GM18520 (cell line): ENCODE measurements around the gene BSN.
A peak's percentile ranks its signal among the peaks of the same experiment; 100 is the strongest.
"Not testable (repeated sequence)": the region's sequence is repeated elsewhere in the genome, so short reads cannot be mapped to it uniquely, and the experiment has no call there.

Source experiments
- ATAC-seq: cut with Tn5 transposase; IDR thresholded peaks from one replicate; pipeline ENCODE4 v1.9.1; 2021; ENCODE audit not compliant: unreplicated experiment

The BSN gene

GRCh38 chr3:49690856-49691255, 136.6 kb downstream of the BSN start:
- ATAC-seq = not testable (repeated sequence)

DNA sequence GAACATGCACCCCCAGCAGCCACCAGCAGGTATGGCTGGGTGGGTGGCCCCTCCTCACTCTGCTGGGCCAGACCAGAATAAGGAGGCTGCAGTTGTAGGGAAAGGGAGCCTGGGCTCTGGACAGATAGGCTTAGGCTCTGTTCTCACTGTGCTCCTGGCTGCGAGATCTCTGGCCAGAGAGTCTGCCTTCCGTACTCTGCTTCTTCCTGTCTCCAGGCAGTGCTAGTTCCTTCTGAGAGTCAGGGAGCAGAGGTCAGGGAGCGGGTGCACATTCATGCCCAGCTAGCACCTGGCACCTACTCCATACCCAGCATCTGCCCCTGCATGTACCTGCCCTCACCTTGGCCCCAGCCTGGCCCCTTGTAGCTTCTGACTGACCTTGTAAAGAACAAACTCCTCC, 137.2 kb downstream of the BSN start:
- ATAC-seq = not testable (repeated sequence)

GRCh38 chr3:49694409-49695070, 140.3 kb downstream of the BSN start:
- not testable (repeated sequence) for ATAC-seq

GRCh38 chr3:49695350-49696015, 141.2 kb downstream of the BSN start:
- ATAC-seq = not testable (repeated sequence)

DNA sequence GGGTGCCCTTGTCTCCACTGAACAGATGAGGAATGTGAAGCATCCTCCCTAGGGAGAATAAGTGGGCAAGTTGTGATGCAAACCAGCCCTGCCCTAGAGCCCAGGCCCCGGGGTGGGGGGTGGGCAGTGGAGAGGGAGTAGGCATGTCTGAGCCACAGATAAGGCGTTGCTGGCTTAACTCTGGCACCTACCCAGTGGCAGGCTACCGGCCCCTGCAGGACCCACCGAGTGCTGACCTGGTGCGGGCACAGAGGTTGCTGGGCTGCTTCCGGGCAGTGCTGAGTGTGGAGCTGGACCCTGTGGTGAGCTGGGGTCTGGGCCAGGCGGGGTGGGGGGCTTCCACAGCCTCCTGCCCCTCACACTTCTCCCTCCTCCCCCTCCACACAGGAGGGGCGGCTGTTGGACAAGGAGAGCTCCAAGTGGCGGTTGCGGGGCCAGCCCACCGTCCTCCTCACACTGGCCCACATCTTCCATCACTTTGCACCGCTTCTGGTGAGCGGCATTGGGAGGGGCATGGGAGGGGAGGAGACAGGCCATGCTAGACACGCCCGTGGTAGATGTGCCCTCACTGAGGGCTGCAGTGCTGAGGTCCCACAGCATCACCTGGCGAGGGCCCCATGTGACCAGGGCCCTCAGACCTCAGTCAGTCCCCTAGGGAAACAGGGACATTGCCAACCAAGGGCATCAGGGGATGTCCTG, 145.2 kb downstream of the BSN start:
- ATAC-seq = no peak

DNA sequence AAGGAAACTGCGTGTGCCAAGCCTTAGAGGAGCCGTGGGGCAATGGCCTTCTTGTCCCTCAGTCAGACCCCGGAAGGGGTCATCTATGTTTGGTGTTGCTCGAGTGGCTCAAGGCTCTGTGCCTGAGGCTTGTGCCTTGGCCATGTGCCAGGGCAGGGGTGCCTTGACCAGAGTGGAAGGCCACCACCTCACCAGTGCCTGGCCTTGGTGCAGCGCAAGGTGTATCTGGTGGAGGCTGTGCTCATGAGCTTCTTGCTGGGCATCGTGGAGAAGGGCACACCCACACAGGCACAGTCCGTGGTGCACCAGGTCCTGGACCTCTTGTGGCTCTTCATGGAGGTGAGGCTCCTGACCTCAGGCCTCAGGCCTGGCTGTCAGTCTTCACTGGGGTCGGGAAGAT, 145.7 kb downstream of the BSN start:
- no peak for ATAC-seq

GRCh38 chr3:49700453-49701128, 146.3 kb downstream of the BSN start:
- no peak for ATAC-seq

DNA sequence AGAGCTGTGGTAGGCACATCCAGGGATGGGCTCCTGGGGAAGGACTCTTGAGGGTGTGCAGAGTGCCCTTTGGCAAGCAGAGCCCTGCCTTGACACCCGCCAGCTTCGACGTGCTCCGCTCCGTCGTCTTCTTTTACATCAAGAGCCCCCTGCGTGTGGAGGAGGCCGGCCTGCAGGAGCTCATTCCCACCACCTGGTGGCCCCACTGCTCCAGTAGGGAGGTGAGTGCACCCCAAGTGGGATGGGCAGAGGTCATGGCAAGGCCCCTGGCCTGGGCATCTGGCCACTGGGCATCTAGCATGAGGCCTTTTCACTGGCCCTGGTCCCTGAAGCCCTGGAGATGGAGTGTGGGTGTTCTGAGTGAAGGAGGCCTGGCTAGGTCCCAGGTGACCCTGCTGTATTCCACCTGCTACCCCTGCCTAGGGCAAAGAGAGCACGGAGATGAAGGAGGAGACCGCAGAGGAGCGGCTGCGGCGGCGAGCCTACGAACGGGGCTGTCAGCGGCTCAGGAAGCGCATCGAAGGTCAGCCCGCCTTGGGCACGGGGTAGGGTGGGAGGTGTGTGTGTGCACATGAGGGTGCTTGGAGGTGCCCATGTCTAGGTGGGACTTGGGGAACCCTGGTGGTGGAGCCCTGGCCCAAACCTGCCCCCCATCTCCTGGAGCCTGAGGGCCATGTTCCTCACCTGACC, 147.3 kb downstream of the BSN start:
- ATAC-seq = no peak

DNA sequence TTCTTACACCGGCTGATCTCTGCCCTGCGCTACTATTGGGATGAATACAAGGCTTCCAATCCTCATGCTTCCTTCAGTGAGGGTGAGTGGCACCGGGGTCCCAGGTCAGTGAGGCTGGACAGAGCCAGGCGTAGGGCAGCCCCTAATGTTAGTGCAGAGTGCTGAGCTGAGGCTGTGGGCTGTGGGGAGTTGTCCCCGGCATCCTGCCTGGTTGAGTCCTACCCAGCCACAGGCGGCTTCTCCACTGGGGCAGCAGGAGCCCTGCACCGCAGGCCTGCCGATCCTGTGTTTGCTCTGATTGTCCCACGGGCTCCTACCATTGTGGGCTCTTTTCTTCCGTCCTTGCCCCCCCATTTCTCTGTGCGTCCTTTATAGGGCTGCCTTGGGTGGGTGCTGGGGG, 148.4 kb downstream of the BSN start:
- ATAC-seq = no peak

DNA sequence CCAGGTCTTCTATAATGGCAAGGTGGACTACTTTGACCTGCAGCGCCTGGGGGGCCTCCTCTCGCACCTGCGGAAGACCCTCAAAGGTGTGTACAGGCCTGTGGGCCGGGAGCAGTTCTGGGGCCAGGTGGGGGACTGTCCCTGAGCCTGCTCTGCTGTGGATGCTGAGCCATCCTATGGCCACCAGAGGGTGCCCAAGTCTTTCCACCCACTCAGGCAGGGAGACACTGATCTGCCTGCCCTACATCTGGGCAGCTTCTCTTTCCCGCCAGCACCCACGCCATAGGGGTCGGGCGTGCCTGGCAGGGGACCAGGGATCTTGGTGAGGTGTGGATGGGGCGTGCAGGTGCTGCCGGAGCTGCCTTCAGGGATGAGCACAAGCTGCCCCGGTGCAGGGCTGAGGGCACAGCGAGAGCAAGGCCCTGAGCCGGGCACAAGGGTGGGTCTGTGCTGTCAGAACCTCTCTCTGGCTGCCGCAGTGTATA, 149.2 kb downstream of the BSN start:
- peak; percentile 68 for ATAC-seq

DNA sequence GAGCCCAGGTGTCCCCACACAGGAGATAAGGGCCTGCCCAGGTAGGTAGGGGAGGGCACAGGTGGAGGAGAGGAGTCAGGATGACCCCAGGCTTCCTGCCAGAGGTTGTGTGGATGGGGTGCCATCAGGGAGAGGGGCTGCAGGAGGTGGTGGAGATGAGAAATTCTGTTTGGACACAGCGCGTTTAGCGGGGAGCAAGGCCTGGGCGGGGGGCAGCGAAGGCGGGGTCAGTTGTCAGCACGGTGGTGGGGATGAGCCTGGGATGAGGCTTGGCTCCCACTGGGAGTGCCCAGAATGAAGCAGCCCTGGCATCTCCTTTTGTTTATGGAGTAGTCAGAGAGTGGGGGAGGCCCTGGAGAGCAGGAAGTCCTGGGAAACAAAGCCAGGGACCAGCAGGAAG, 149.7 kb downstream of the BSN start:
- no peak for ATAC-seq

GRCh38 chr3:49704629-49705028, 150.4 kb downstream of the BSN start:
- ATAC-seq = no peak

GRCh38 chr3:49705390-49705960, 151.2 kb downstream of the BSN start:
- ATAC-seq = no peak

GRCh38 chr3:49706456-49707112, 152.3 kb downstream of the BSN start:
- no peak for ATAC-seq

DNA sequence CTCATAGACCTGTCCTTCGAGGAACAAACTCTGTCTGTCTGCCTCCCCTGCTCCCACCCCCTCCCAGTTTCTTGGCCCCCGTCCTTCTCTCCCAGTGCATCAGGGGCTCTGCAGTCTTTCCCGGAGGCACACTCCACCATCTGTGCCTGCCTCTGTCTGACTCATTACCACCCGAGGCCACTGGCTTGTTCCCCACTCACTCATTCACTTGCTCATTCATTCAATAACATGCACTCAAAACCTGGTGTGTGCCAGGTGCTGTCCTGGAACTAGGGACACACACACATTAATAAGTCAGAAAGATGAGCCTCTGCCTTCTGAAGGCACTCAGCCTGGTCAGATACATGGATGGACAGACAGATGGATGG, 152.8 kb downstream of the BSN start:
- no peak for ATAC-seq

- no peak for ATAC-seq
Measured at GRCh38 chr3:49709852-49710251, 155.6 kb downstream of the BSN start.

GRCh38 chr3:49711489-49711888, 157.2 kb downstream of the BSN start:
- no peak for ATAC-seq

DNA sequence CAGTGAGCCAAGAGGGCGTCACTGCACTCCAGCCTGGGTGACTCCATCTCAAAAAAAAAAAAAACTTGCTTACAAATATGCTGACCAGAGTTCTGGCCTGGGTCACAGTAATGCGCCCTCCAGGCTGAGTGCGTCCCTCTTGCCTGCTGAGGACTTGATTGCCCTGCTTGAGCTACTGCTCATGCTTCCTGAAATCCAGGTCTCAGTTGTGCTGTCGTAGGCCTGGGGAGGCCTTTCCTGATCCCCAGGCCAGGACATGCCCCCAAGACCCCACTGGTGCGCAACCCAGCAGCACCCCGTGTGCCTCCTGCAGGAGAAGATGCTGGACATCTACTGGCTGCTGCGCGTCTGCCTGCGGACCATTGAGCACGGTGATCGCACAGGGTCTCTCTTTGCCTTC, 157.9 kb downstream of the BSN start:
- no peak for ATAC-seq

DNA sequence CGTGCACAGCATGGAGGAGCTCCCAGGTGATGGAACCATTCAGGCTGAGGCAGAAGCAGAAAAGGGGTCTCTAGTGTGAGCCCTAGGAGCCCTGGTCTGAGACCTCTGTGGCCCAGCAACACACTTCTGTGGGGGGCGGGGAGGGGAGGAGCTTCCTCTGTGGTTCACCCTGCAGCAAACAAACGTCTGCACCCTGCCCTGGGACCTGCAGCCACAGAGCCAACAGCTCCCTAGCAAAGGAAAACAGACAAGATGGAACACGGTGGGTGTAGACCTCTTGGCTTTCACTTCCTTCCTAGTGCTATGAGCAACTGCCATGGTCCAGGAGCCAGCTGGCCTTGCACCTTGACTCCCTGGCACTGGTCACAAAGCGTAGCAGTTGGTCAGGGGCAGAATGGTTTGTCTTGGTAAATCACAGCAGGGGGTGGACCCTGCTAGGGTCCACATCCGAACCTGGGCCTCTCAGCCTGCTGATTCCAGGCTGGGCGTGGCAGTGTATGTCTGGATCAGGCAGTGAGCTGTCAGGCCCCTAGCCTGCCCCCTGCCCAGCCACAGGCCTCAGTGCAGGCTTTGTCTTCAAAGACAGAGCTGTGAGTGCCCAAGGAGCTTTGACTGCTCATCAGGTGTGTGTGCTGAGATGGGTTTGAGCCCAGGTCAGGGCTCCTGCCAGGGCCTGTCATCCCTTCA, 158.5 kb downstream of the BSN start:
- ATAC-seq = no peak
